Measurements from ENCODE around the gene SIRPA. TPM values are rescaled to one million over a fixed set of nuclear protein-coding genes. Genes with fewer than 3 reads are reported as not detected.

The SIRPA gene
- total RNA-seq, 1 donor from 2014 or later: 25.5 TPM

DNA sequence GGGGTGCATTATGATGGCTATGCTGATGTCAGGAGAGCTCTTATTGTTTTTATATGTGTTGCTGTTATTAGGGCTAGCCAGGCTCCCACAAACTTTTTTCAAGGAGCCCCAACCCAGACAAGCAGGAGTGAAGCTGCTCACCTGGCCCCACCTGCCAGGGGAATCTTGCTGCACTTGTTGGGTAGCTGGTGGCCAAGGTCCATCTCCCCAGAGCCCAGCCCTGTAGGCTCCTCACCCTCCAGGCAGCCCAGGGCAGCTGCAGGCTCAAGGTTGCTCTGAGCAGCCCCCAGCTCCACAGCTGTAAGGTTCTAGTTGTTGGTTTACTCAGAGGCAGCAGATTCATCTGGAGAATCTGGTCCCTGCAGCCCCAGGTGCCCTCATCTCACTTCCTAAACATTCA lies 46.8 kb upstream of the SIRPA start:
- no peak for TF ChIP-seq CTCF (IDR thresholded peaks at IDR 0.05; ENCODE audit: borderline replicate concordance)
- H3K4me3 ChIP-seq: no peak overlapping the region
- no peaks in the 10 kb centered on the region for H3K4me1 ChIP-seq
- H3K27ac ChIP-seq (replicated peaks): no peak overlapping the region
- no peaks in the 10 kb centered on the region for H3K36me3 ChIP-seq
- peaks cover 4% of the 10 kb centered on the region for H3K27me3 ChIP-seq (ENCODE audit: low read depth)
- H3K9me3 ChIP-seq (replicated peaks): peaks cover 10% of the 10 kb centered on the region
- no peak for DNase-seq
- intact Hi-C loops (cut with micrococcal nuclease): no loop called here

DNA sequence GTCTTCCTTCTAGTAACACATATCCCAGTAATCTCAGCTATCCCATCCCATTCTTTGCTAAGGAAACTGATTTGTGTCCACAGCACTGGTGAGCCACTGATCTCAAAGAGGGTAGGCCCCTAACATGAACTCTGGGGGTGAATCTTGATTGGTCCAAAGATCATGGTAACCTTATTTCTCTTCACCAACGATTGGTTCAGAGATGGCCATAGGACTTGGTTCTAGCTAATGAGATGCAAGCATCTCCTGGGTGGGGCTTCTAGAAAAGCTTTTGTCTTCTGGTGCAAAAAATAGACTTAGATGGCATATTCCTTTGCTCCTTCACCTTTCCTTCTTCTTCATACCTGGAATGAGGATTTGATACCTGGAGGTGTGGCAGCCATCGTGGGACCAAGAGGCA lies 43.8 kb upstream of the SIRPA start:
- TF ChIP-seq CTCF (IDR thresholded peaks at IDR 0.05; ENCODE audit: borderline replicate concordance): no peak
- H3K36me3 ChIP-seq: no peaks in the 10 kb centered on the region
- no peak for DNase-seq
- H3K4me3 ChIP-seq: no peak overlapping the region
- H3K27ac ChIP-seq (replicated peaks): no peak overlapping the region
- H3K27me3 ChIP-seq (ENCODE audit: low read depth): peaks cover 4% of the 10 kb centered on the region
- no peaks in the 10 kb centered on the region for H3K4me1 ChIP-seq
- peaks cover 10% of the 10 kb centered on the region for H3K9me3 ChIP-seq (replicated peaks)
- intact Hi-C loops (cut with micrococcal nuclease): no loop called here

DNA sequence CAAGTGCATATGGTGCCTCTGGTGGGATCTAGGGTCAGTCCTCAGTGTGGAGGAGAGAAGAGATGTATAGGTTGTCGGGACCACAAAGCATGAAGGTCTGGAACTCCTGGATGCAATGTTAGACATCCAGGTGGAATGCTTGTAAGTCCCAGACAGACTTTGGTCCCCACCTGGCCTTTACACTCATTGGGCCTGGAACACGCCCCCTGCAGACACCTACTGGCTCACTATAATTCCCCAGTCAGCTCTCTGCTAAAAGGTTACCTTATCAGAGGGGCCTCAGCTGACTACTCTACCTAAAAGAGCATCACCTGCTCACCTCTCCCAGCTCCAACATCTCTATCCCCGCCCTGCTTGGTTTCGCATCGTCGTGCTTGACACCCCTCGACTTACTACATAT lies 41.7 kb upstream of the SIRPA start:
- Histone ChIP-seq H3K36me3 (no peaks in the 10 kb centered on the region), H3K27me3 (ENCODE audit: low read depth) (peaks cover 4% of the 10 kb centered on the region), H3K27ac (replicated peaks) (no peak overlapping the region), H3K4me1 (no peaks in the 10 kb centered on the region), H3K4me3 (no peak overlapping the region), H3K9me3 (replicated peaks) (no peaks in the 10 kb centered on the region)
- DNase-seq: no peak
- intact Hi-C loops (cut with micrococcal nuclease): no loop called here
- TF ChIP-seq CTCF (IDR thresholded peaks at IDR 0.05; ENCODE audit: borderline replicate concordance): no peak

DNA sequence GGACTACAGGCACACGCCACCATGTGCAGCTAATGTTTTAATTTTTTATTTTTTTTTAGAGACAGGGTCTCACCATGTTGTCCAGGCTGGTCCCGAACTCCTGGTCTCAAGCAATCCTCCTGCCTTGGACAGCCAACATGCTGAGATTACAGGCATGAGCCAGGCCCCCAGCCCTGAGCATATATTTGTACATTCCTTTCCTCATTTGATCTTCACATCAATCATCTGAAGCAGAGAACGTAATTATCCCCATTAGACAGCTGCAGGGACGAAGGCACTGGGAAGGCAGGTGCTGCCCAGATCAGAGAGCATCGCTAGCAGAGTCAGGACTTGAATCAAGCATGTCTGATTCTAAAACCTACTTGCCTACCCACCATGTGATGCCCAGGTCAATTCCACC lies 41.0 kb upstream of the SIRPA start:
- H3K36me3 ChIP-seq: no peaks in the 10 kb centered on the region
- H3K9me3 ChIP-seq (replicated peaks): no peaks in the 10 kb centered on the region
- no peak for TF ChIP-seq CTCF (IDR thresholded peaks at IDR 0.05; ENCODE audit: borderline replicate concordance)
- H3K27me3 ChIP-seq (ENCODE audit: low read depth): peaks cover 7% of the 10 kb centered on the region
- no peaks in the 10 kb centered on the region for H3K4me1 ChIP-seq
- intact Hi-C loops (cut with micrococcal nuclease): no loop called here
- H3K4me3 ChIP-seq: no peak overlapping the region
- DNase-seq: no peak
- no peak overlapping the region for H3K27ac ChIP-seq (replicated peaks)

DNA sequence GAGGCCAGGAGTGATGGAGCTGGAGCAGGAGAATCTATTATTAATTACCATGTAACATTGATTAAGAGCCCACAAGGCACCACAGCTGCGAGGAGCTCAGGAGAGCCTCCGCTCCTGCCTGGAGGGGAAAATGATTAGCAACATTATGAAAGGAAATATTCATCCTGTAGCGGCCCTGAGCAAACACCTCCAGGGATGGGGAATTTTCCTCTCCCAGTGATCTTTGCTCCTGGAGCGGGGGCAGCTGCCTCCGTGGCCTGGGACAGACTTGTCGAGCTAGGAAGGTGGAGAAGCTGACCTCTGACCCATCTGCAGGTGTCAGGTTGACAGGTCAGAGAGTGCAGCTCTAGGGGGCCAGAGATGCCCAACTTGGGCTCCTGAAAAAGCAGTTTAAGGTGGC lies 40.1 kb upstream of the SIRPA start:
- TF ChIP-seq CTCF (IDR thresholded peaks at IDR 0.05; ENCODE audit: borderline replicate concordance): no peak
- no peaks in the 10 kb centered on the region for H3K36me3 ChIP-seq
- peaks cover 6% of the 10 kb centered on the region for H3K27me3 ChIP-seq (ENCODE audit: low read depth)

DNA sequence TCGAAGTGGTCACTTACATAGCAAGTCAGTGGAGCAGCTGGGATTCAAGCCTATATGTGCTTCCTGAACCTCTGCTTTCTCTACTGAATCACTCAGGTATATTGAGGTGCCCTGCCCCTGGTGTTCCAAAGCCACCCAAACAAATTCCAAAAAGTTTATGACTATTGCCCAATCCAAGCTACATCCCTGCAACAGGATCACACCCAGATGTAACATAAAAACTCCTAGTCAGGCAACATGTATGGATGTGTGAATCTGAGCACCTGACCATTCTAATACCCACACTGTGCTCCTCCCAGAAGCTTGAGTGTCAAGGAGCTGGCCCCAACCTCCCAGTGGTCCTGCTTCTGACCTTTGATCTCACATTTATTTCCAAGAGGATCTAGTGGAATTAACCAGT lies 39.5 kb upstream of the SIRPA start:
- Histone ChIP-seq H3K9me3 (replicated peaks) (no peaks in the 10 kb centered on the region), H3K4me1 (no peaks in the 10 kb centered on the region), H3K27ac (replicated peaks) (no peak overlapping the region), H3K27me3 (ENCODE audit: low read depth) (peaks cover 6% of the 10 kb centered on the region), H3K4me3 (no peak overlapping the region), H3K36me3 (no peaks in the 10 kb centered on the region)
- DNase-seq: no peak
- intact Hi-C loops (cut with micrococcal nuclease): no loop called here
- no peak for TF ChIP-seq CTCF (IDR thresholded peaks at IDR 0.05; ENCODE audit: borderline replicate concordance)

More for the DNA sequence above, 40.1 kb upstream of the SIRPA start:
- Histone ChIP-seq H3K9me3 (replicated peaks) (no peaks in the 10 kb centered on the region), H3K4me3 (no peak overlapping the region), H3K27ac (replicated peaks) (no peak overlapping the region), H3K4me1 (no peaks in the 10 kb centered on the region)
- intact Hi-C loops (cut with micrococcal nuclease): no loop called here
- DNase-seq: no peak

All from left ventricle myocardium inferior (tissue), 1 donor.